Measurements from ENCODE around the gene CFAP58. TPM values are rescaled to one million over a fixed set of nuclear protein-coding genes. Genes with fewer than 3 reads are reported as not detected.

The CFAP58 gene
- total RNA-seq, 4 donors from 2014 or later: 0.71 to 1.6 (median 1.0) TPM

- no peak for DNase-seq (ENCODE audit: extremely low spot score)
- intact Hi-C loops (cut with DNase I): no loop called here
- no peaks in the 10 kb centered on the region for H3K36me3 ChIP-seq
- no peak overlapping the region for H3K4me3 ChIP-seq
- 69% methylated on average over 8 of the region's 8 CpGs for WGBS
- H3K27me3 ChIP-seq: no peaks in the 10 kb centered on the region
- no peak overlapping the region for H3K27ac ChIP-seq (replicated peaks in 1 of 4)
- H3K4me1 ChIP-seq: no peaks in the 10 kb centered on the region
- TF ChIP-seq POLR2AphosphoS5 (IDR thresholded peaks at IDR 0.05): no peak
- H3K9me3 ChIP-seq: no peaks in the 10 kb centered on the region
Observed at GRCh38 chr10:104391150-104391968, 37.7 kb downstream of the CFAP58 start.

- H3K9me3 ChIP-seq: no peaks in the 10 kb centered on the region
- intact Hi-C loops (cut with DNase I): no loop called here
- 89% methylated on average over 1 of the region's 1 CpG for WGBS
- TF ChIP-seq POLR2A (IDR thresholded peaks at IDR 0.05; ENCODE audit: low read depth) (no peak), POLR2AphosphoS5 (IDR thresholded peaks at IDR 0.05) (no peak), EP300 (IDR thresholded peaks at IDR 0.05) (no peak)
- TF ChIP-seq, protein P1, sequence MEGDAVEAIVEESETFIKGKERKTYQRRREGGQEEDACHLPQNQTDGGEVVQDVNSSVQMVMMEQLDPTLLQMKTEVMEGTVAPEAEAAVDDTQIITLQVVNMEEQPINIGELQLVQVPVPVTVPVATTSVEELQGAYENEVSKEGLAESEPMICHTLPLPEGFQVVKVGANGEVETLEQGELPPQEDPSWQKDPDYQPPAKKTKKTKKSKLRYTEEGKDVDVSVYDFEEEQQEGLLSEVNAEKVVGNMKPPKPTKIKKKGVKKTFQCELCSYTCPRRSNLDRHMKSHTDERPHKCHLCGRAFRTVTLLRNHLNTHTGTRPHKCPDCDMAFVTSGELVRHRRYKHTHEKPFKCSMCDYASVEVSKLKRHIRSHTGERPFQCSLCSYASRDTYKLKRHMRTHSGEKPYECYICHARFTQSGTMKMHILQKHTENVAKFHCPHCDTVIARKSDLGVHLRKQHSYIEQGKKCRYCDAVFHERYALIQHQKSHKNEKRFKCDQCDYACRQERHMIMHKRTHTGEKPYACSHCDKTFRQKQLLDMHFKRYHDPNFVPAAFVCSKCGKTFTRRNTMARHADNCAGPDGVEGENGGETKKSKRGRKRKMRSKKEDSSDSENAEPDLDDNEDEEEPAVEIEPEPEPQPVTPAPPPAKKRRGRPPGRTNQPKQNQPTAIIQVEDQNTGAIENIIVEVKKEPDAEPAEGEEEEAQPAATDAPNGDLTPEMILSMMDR (IDR thresholded peaks at IDR 0.05): no peak
- H3K27ac ChIP-seq (replicated peaks in 1 of 4): no peak overlapping the region
- H3K4me1 ChIP-seq: no peaks in the 10 kb centered on the region
- H3K27me3 ChIP-seq: no peaks in the 10 kb centered on the region
- no peaks in the 10 kb centered on the region for H3K36me3 ChIP-seq
- DNase-seq (ENCODE audit: extremely low spot score): no peak
- no peak overlapping the region for H3K4me3 ChIP-seq
Observed at GRCh38 chr10:104391969-104392296, 38.3 kb downstream of the CFAP58 start.

GRCh38 chr10:104393387-104393786 lies 39.8 kb downstream of the CFAP58 start:
- no peaks in the 10 kb centered on the region for H3K27me3 ChIP-seq
- no peaks in the 10 kb centered on the region for H3K9me3 ChIP-seq
- intact Hi-C loops (cut with DNase I): no loop called here
- H3K4me3 ChIP-seq: no peak overlapping the region
- WGBS: 95% methylated on average over 5 of the region's 5 CpGs
- no peak for TF ChIP-seq EP300 (IDR thresholded peaks at IDR 0.05)
- no peak for TF ChIP-seq POLR2A (IDR thresholded peaks at IDR 0.05; ENCODE audit: low read depth)
- no peak for TF ChIP-seq POLR2AphosphoS5 (IDR thresholded peaks at IDR 0.05)
- TF ChIP-seq, protein P1 (IDR thresholded peaks at IDR 0.05): no peak
- H3K36me3 ChIP-seq: peaks cover 0 to 3% (median 0%) of the 10 kb centered on the region in 4 donors
- no peak for DNase-seq (ENCODE audit: extremely low spot score)
- no peaks in the 10 kb centered on the region for H3K4me1 ChIP-seq
- H3K27ac ChIP-seq (replicated peaks in 1 of 4): no peak overlapping the region

DNA sequence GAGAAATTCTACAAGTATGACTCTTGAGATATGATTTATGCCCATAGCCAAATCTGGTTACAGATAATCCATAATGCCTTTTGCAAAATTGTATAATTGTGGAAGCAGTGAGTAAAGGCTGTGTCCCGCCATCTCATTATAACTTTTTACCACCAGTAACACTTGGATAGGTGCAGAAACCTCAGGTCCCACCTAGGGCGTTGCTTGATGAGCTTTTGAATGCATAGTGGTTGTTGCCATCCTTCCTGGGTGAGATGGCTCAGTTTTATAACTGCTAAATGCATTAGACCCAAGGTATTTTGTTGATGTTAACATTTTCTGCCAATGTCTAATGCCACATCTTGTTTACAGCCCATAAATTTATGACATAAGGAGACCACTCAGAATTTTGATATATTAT lies 42.9 kb downstream of the CFAP58 start:
- Histone ChIP-seq H3K36me3 (peaks cover 0 to 4% (median 0%) of the 10 kb centered on the region in 4 donors), H3K9me3 (no peaks in the 10 kb centered on the region), H3K27ac (replicated peaks in 1 of 4) (no peak overlapping the region), H3K4me3 (no peak overlapping the region), H3K4me1 (no peaks in the 10 kb centered on the region), H3K27me3 (no peaks in the 10 kb centered on the region)
- WGBS: 78% methylated on average over 2 of the region's 2 CpGs
- DNase-seq (ENCODE audit: extremely low spot score): no peak
- intact Hi-C loops (cut with DNase I): no loop called here
- TF ChIP-seq POLR2A (IDR thresholded peaks at IDR 0.05; ENCODE audit: low read depth): no peak

DNA sequence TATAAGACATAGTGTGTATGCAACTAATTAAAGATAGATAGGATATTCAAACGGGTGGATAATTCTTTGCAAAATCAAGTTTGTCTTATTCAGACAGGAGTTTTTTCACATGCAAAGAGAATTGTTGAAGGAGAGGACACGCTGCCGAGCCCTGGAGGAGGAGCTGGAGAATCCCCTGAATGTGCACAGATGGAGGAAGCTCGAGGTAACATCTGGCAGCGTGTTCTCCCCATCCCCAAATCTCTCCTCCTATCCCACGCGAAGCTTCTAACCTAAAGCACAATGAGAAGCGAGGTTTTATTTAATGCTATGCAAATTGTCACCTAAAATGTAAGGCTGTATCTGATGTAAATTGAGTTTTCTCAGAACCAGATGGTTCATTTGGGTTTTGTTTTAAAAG lies 50.0 kb downstream of the CFAP58 start:
- WGBS: 75% methylated on average over 8 of the region's 8 CpGs
- H3K4me1 ChIP-seq: no peaks in the 10 kb centered on the region
- H3K27me3 ChIP-seq: no peaks in the 10 kb centered on the region
- TF ChIP-seq EP300 (IDR thresholded peaks at IDR 0.05) (no peak), POLR2AphosphoS5 (IDR thresholded peaks at IDR 0.05) (no peak)
- H3K4me3 ChIP-seq: no peak overlapping the region
- no peak for DNase-seq (ENCODE audit: extremely low spot score)
- H3K27ac ChIP-seq (replicated peaks in 1 of 4): no peak overlapping the region
- no peaks in the 10 kb centered on the region for H3K9me3 ChIP-seq
- no peaks in the 10 kb centered on the region for H3K36me3 ChIP-seq
- intact Hi-C loops (cut with DNase I): no loop called here

DNA sequence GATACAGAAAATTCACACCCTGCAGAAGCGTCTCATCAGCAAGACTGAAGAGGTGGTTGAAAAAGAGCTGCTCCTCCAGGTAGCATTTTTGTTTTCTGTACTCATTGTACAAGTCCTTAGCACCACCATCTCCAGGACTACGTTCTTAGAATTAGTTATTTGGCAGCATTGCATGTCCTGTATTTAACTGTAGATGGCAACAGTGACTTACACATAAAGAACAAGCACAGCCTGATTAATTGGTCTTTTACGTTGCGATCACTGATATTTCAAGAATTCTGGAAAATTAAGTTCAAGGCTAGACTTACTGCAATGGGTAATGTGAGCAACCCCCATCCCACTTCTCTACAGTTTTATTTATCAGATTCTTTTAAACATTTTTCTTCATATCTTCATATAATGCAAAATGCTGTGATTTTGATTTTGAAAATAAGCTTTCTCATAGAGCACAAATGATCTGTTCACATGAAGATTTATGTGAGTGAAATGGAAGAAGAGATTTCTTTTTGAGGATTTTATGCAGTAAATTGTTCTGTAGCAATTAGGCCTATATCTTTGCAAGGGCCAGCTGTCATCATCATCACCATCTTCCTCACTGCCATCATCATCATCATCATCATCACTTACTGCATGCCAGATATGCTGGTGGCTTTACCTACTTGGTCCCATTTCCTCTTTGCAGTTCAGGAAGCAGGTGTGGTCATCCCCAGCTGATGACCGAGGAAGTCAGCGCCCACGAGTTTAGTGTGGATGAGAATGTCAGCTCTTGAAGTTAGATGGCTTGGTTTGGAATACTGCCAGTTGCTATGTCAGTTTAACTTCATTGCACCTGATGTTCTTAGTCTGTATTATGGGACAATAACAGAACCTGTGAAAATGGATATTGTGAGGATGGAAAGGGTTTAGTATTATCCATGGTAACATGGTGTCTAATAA lies 53.4 kb downstream of the CFAP58 start:
- H3K9me3 ChIP-seq: no peaks in the 10 kb centered on the region
- no peak overlapping the region for H3K27ac ChIP-seq (replicated peaks in 1 of 4)
- H3K4me1 ChIP-seq: no peaks in the 10 kb centered on the region
- no peaks in the 10 kb centered on the region for H3K36me3 ChIP-seq
- DNase-seq (ENCODE audit: extremely low spot score): no peak
- intact Hi-C loops (cut with DNase I): no loop called here
- WGBS: 54% methylated on average over 7 of the region's 7 CpGs
- TF ChIP-seq, protein P1 (IDR thresholded peaks at IDR 0.05): peak in 1 of 3 experiments; percentile 29
- TF ChIP-seq POLR2AphosphoS5 (IDR thresholded peaks at IDR 0.05): no peak
- no peaks in the 10 kb centered on the region for H3K27me3 ChIP-seq
- H3K4me3 ChIP-seq: no peak overlapping the region
